ENCODE results near the gene SKI. TPM values are rescaled to one million over a fixed set of nuclear protein-coding genes. Genes with fewer than 3 reads are reported as not detected.

The SKI gene
- total RNA-seq, 2 donors from 2014 or later, result 65.4 to 79.2 TPM

DNA sequence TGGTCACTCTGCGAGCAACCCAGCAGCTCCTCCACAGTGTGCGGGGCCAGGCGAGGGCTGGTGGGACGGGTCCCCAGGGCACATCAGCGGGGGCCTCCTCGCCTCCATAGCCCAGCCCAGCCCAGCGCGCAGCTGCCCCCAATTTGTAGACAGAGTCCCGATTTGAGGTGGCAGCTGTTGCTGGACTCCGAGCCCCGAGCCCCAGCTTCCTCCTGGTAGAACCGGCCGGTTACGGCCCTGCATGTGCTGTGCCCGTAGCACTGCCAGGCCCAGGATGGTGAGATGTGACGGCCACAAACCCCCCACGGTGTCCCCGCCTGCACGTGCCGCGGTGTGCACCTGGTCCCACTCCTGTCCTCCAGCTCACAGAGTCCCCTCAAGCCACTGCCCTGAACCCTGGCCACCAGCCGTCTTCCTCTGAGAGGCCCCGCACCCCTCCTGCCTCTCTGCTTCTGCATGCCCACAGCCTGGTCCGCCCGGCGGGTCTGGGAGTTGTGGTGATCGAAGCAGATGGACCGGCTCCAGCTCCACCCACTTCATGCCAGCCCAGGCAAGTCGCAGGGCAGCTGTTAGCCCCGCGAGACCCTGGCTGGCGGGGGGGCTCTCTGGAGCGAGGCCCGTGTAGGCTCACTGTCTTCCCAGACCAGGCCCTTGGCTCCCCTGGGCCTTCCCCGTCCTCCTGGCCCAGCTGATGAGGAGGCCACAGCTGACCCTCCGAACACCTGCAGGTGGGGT, 107.8 kb downstream of the SKI start:
- TF ChIP-seq, protein P1, sequence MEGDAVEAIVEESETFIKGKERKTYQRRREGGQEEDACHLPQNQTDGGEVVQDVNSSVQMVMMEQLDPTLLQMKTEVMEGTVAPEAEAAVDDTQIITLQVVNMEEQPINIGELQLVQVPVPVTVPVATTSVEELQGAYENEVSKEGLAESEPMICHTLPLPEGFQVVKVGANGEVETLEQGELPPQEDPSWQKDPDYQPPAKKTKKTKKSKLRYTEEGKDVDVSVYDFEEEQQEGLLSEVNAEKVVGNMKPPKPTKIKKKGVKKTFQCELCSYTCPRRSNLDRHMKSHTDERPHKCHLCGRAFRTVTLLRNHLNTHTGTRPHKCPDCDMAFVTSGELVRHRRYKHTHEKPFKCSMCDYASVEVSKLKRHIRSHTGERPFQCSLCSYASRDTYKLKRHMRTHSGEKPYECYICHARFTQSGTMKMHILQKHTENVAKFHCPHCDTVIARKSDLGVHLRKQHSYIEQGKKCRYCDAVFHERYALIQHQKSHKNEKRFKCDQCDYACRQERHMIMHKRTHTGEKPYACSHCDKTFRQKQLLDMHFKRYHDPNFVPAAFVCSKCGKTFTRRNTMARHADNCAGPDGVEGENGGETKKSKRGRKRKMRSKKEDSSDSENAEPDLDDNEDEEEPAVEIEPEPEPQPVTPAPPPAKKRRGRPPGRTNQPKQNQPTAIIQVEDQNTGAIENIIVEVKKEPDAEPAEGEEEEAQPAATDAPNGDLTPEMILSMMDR (conservative IDR thresholded peaks at IDR 0.05), result no peak
- H3K27ac Mint-ChIP-seq, result no peak overlapping the region
- H3K9ac ChIP-seq (ENCODE audit: extremely low read depth, low read length, poor library complexity, severe bottlenecking), result no peak overlapping the region

DNA sequence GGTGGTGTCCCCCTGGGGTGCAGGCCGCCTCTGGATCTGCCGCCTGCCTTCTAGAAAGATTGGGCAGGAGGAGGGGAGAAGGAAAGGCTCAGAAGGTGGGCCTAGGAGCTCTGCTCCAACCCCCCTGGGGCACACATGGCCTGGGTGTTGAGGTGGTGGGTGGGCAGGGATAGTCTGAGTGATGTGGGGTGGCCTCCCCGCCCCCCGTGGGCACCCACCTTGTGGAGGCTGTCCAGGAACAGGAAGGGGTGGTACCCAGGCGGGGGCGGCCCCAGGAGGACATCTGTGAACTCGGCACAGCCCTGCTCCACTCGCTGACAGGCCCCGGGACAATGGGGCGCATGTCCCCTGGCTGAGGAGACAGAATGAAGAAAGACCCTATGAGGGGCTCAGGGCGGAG, 108.4 kb downstream of the SKI start:
- no peaks in the 10 kb centered on the region for H3K4me1 ChIP-seq (ENCODE audit: control insufficient read depth, insufficient read depth, low read length)

More for the DNA sequence above, 107.8 kb downstream of the SKI start:
- no peaks in the 10 kb centered on the region for H3K4me1 Mint-ChIP-seq
- no peak for DNase-seq
- Histone ChIP-seq H3K9me3 (ENCODE audit: control insufficient read depth, low read length) (no peaks in the 10 kb centered on the region), H3K4me1 (ENCODE audit: control insufficient read depth, insufficient read depth, low read length) (no peaks in the 10 kb centered on the region), H3K36me3 (ENCODE audit: control insufficient read depth, insufficient read depth, low read length) (no peaks in the 10 kb centered on the region), H3K4me3 (ENCODE audit: low read length) (no peak overlapping the region), H3K27me3 (ENCODE audit: control insufficient read depth, insufficient read depth, low read length, poor library complexity, severe bottlenecking) (no peaks in the 10 kb centered on the region), H3K27ac (ENCODE audit: low read depth, low read length) (no peak overlapping the region)
- H3K27me3 Mint-ChIP-seq (ENCODE audit: insufficient read depth), result no peaks in the 10 kb centered on the region
- WGBS, 2 experiments (ENCODE audit: insufficient coverage in 1 of 2, insufficient read length in 1 of 2), result 91 to 92% methylated on average over 20 to 36 of the region's 36 CpGs
- H3K36me3 Mint-ChIP-seq (ENCODE audit: low read depth), result no peaks in the 10 kb centered on the region
- H3K4me3 Mint-ChIP-seq, result no peak overlapping the region
- peaks cover 2% of the 10 kb centered on the region for H3K9me3 Mint-ChIP-seq

DNA sequence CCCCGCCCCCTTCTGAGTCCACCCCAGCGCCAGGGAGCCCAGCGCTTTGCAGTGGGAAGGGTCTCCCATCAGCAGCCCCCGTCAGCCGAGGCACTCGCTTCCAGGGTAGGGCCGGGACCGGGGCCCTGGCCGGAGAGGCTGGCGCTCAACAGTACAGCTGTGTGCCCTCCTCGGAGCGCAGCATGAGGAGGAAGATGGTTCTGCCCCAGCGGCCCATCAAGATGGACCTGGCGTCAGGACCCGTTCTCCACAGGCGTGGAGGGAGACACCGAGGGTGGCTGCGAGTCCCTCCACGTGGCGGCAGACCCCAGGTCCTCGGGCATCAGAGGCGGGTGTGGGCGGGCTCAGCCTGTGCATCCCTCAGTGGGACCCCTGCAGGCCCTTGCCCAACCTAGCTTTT, 109.0 kb downstream of the SKI start:
- Histone ChIP-seq H3K27ac (ENCODE audit: low read depth, low read length) (no peak overlapping the region), H3K4me1 (ENCODE audit: control insufficient read depth, insufficient read depth, low read length) (no peaks in the 10 kb centered on the region), H3K9me3 (ENCODE audit: control insufficient read depth, low read length) (no peaks in the 10 kb centered on the region), H3K9ac (ENCODE audit: extremely low read depth, low read length, poor library complexity, severe bottlenecking) (no peak overlapping the region), H3K4me3 (ENCODE audit: low read length) (no peak overlapping the region), H3K36me3 (ENCODE audit: control insufficient read depth, insufficient read depth, low read length) (no peaks in the 10 kb centered on the region), H3K27me3 (ENCODE audit: control insufficient read depth, insufficient read depth, low read length, poor library complexity, severe bottlenecking) (no peaks in the 10 kb centered on the region)
- Mint-ChIP-seq H3K4me3 (no peak overlapping the region), H3K4me1 (no peaks in the 10 kb centered on the region), H3K36me3 (ENCODE audit: low read depth) (no peaks in the 10 kb centered on the region), H3K9me3 (no peaks in the 10 kb centered on the region), H3K27me3 (ENCODE audit: insufficient read depth) (no peaks in the 10 kb centered on the region), H3K27ac (no peak overlapping the region)
- no peak for DNase-seq
- TF ChIP-seq, protein P1 (conservative IDR thresholded peaks at IDR 0.05), result no peak
- 92 to 97% methylated on average over 10 to 23 of the region's 23 CpGs for WGBS, 2 experiments (ENCODE audit: insufficient coverage in 1 of 2, insufficient read length in 1 of 2)

More for the DNA sequence above, 108.4 kb downstream of the SKI start:
- H3K4me1 Mint-ChIP-seq, result no peaks in the 10 kb centered on the region
- Histone ChIP-seq H3K27me3 (ENCODE audit: control insufficient read depth, insufficient read depth, low read length, poor library complexity, severe bottlenecking) (no peaks in the 10 kb centered on the region), H3K36me3 (ENCODE audit: control insufficient read depth, insufficient read depth, low read length) (no peaks in the 10 kb centered on the region), H3K27ac (ENCODE audit: low read depth, low read length) (no peak overlapping the region), H3K9me3 (ENCODE audit: control insufficient read depth, low read length) (no peaks in the 10 kb centered on the region), H3K9ac (ENCODE audit: extremely low read depth, low read length, poor library complexity, severe bottlenecking) (no peak overlapping the region), H3K4me3 (ENCODE audit: low read length) (no peak overlapping the region)
- no peak for DNase-seq
- H3K9me3 Mint-ChIP-seq, result peaks cover 2% of the 10 kb centered on the region
- TF ChIP-seq, protein P1 (conservative IDR thresholded peaks at IDR 0.05), result no peak
- no peak overlapping the region for H3K27ac Mint-ChIP-seq
- H3K36me3 Mint-ChIP-seq (ENCODE audit: low read depth), result no peaks in the 10 kb centered on the region
- WGBS, 2 experiments (ENCODE audit: insufficient coverage in 1 of 2, insufficient read length in 1 of 2), result 92 to 93% methylated on average over 9 to 11 of the region's 11 CpGs
- no peaks in the 10 kb centered on the region for H3K27me3 Mint-ChIP-seq (ENCODE audit: insufficient read depth)
- no peak overlapping the region for H3K4me3 Mint-ChIP-seq

Measured in endodermal cell (in vitro differentiated cells).